ENCODE data around the gene RPUSD4. TPM values are rescaled to one million over a fixed set of nuclear protein-coding genes. Genes with fewer than 3 reads are reported as not detected.

Gene RPUSD4
- total and polyA plus RNA-seq, 2 experiments from 2014 or later, result 20.8 to 60.8 TPM

DNA sequence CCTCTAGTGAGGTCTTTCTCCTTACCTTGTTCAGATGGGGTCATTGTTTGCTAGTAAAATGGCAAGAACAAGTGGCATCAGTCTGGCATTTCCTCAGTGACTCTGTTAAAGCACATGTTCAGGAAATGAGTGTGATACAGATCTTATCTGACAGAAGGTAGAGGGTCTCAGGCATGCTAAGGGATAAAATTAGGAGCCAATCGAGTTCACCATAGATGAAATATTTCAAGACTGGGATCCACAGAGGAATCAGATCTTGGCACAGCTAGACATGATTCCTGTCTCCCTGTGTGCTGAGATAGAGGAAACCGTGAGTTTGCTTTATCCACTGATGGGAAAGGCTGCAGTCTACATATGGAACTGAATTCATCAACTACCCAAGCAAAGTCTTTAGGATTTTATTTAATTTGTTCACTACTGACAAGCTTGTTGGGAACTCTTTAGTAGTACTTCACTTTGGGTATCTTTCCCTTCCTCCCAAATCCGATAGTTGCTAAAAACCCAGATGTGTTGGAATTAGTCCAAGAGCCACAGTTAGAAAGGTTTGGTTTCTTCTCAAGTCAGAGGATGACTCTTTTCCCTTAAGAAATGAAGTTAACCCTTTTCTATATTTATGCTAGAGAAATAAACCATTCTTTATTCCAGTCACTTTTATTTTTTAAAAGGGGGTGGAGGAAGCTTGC is 18.5 kb upstream of the RPUSD4 start (continued):
- TF ChIP-seq, protein P1, sequence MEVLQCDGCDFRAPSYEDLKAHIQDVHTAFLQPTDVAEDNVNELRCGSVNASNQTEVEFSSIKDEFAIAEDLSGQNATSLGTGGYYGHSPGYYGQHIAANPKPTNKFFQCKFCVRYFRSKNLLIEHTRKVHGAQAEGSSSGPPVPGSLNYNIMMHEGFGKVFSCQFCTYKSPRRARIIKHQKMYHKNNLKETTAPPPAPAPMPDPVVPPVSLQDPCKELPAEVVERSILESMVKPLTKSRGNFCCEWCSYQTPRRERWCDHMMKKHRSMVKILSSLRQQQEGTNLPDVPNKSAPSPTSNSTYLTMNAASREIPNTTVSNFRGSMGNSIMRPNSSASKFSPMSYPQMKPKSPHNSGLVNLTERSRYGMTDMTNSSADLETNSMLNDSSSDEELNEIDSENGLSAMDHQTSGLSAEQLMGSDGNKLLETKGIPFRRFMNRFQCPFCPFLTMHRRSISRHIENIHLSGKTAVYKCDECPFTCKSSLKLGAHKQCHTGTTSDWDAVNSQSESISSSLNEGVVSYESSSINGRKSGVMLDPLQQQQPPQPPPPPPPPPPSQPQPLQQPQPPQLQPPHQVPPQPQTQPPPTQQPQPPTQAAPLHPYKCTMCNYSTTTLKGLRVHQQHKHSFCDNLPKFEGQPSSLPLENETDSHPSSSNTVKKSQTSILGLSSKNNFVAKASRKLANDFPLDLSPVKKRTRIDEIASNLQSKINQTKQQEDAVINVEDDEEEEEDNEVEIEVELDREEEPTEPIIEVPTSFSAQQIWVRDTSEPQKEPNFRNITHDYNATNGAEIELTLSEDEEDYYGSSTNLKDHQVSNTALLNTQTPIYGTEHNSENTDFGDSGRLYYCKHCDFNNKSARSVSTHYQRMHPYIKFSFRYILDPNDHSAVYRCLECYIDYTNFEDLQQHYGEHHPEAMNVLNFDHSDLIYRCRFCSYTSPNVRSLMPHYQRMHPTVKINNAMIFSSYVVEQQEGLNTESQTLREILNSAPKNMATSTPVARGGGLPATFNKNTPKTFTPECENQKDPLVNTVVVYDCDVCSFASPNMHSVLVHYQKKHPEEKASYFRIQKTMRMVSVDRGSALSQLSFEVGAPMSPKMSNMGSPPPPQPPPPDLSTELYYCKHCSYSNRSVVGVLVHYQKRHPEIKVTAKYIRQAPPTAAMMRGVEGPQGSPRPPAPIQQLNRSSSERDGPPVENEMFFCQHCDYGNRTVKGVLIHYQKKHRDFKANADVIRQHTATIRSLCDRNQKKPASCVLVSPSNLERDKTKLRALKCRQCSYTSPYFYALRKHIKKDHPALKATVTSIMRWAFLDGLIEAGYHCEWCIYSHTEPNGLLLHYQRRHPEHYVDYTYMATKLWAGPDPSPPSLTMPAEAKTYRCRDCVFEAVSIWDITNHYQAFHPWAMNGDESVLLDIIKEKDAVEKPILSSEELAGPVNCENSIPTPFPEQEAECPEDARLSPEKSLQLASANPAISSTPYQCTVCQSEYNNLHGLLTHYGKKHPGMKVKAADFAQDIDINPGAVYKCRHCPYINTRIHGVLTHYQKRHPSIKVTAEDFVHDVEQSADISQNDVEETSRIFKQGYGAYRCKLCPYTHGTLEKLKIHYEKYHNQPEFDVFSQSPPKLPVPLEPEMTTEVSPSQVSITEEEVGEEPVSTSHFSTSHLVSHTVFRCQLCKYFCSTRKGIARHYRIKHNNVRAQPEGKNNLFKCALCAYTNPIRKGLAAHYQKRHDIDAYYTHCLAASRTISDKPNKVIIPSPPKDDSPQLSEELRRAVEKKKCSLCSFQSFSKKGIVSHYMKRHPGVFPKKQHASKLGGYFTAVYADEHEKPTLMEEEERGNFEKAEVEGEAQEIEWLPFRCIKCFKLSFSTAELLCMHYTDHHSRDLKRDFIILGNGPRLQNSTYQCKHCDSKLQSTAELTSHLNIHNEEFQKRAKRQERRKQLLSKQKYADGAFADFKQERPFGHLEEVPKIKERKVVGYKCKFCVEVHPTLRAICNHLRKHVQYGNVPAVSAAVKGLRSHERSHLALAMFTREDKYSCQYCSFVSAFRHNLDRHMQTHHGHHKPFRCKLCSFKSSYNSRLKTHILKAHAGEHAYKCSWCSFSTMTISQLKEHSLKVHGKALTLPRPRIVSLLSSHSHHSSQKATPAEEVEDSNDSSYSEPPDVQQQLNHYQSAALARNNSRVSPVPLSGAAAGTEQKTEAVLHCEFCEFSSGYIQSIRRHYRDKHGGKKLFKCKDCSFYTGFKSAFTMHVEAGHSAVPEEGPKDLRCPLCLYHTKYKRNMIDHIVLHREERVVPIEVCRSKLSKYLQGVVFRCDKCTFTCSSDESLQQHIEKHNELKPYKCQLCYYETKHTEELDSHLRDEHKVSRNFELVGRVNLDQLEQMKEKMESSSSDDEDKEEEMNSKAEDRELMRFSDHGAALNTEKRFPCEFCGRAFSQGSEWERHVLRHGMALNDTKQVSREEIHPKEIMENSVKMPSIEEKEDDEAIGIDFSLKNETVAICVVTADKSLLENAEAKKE (CRISPR knock-in tag; IDR thresholded peaks at IDR 0.05), result no peak
- no peak for TF ChIP-seq POLR2AphosphoS5 (IDR thresholded peaks at IDR 0.05; ENCODE audit: low read depth)
- no peak for TF ChIP-seq ZNF331 (CRISPR knock-in tag; IDR thresholded peaks at IDR 0.05; ENCODE audit: low read depth)
- no peak for TF ChIP-seq EZH2 (IDR thresholded peaks at IDR 0.05; ENCODE audit: low read depth, unreplicated experiment)
- TF ChIP-seq, protein P2, sequence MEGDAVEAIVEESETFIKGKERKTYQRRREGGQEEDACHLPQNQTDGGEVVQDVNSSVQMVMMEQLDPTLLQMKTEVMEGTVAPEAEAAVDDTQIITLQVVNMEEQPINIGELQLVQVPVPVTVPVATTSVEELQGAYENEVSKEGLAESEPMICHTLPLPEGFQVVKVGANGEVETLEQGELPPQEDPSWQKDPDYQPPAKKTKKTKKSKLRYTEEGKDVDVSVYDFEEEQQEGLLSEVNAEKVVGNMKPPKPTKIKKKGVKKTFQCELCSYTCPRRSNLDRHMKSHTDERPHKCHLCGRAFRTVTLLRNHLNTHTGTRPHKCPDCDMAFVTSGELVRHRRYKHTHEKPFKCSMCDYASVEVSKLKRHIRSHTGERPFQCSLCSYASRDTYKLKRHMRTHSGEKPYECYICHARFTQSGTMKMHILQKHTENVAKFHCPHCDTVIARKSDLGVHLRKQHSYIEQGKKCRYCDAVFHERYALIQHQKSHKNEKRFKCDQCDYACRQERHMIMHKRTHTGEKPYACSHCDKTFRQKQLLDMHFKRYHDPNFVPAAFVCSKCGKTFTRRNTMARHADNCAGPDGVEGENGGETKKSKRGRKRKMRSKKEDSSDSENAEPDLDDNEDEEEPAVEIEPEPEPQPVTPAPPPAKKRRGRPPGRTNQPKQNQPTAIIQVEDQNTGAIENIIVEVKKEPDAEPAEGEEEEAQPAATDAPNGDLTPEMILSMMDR (conservative IDR thresholded peaks at IDR 0.05; ENCODE audit: low read depth in 2 of 2), result no peak
- TF ChIP-seq STAT1 (IDR thresholded peaks at IDR 0.05; ENCODE audit: unreplicated experiment), result no peak
- TF ChIP-seq, protein P3, sequence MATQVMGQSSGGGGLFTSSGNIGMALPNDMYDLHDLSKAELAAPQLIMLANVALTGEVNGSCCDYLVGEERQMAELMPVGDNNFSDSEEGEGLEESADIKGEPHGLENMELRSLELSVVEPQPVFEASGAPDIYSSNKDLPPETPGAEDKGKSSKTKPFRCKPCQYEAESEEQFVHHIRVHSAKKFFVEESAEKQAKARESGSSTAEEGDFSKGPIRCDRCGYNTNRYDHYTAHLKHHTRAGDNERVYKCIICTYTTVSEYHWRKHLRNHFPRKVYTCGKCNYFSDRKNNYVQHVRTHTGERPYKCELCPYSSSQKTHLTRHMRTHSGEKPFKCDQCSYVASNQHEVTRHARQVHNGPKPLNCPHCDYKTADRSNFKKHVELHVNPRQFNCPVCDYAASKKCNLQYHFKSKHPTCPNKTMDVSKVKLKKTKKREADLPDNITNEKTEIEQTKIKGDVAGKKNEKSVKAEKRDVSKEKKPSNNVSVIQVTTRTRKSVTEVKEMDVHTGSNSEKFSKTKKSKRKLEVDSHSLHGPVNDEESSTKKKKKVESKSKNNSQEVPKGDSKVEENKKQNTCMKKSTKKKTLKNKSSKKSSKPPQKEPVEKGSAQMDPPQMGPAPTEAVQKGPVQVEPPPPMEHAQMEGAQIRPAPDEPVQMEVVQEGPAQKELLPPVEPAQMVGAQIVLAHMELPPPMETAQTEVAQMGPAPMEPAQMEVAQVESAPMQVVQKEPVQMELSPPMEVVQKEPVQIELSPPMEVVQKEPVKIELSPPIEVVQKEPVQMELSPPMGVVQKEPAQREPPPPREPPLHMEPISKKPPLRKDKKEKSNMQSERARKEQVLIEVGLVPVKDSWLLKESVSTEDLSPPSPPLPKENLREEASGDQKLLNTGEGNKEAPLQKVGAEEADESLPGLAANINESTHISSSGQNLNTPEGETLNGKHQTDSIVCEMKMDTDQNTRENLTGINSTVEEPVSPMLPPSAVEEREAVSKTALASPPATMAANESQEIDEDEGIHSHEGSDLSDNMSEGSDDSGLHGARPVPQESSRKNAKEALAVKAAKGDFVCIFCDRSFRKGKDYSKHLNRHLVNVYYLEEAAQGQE (IDR thresholded peaks at IDR 0.05; ENCODE audit: unreplicated experiment), result no peak
- TF ChIP-seq CREB1 (CRISPR knock-in tag; IDR thresholded peaks at IDR 0.05; ENCODE audit: low read depth), result no peak
- TF ChIP-seq JUNB (IDR thresholded peaks at IDR 0.05; ENCODE audit: unreplicated experiment), result no peak

Data from GM23338 (cell line).